ENCODE results near the gene EN1. TPM values are rescaled to one million over a fixed set of nuclear protein-coding genes. Genes with fewer than 3 reads are reported as not detected.

The EN1 gene
- total RNA-seq, 1 experiment from 2014 or later = not detected

GRCh38 chr2:118858485-118859156 lies 11.2 kb upstream of the EN1 start:
- peaks cover 7% of the 10 kb centered on the region for H3K4me1 ChIP-seq (ENCODE audit: insufficient read depth, low read length, poor library complexity, severe bottlenecking)
- H3K4me3 ChIP-seq (ENCODE audit: low read depth, low read length, poor library complexity, severe bottlenecking) = no peak overlapping the region
- H3K36me3 ChIP-seq (ENCODE audit: insufficient read depth, low read length, poor library complexity, severe bottlenecking) = no peaks in the 10 kb centered on the region
- CTCF ChIA-PET = no interaction called here
- DNase-seq (ENCODE audit: low spot score) = no peak
- TF ChIP-seq EZH2 (IDR thresholded peaks at IDR 0.05; ENCODE audit: borderline replicate concordance, low read depth, low read length, poor library complexity, severe bottlenecking) (no peak), CTCF (conservative IDR thresholded peaks at IDR 0.05; ENCODE audit: low read depth, low read length) (no peak)
- H3K9me3 ChIP-seq (ENCODE audit: low read depth, low read length, poor library complexity, severe bottlenecking) = no peaks in the 10 kb centered on the region
- intact Hi-C loops (cut with micrococcal nuclease; ENCODE audit: unreplicated experiment) = loop anchor here (5.0 to 10.0 kb wide), 3 partner anchors 321 to 811 kb away; no protein-coding TSS in a partner anchor
- no peak overlapping the region for H3K27ac ChIP-seq (ENCODE audit: low read depth, low read length, poor library complexity, severe bottlenecking)
- BruUV-seq (replicated peaks) = no TSS peak
- peaks cover 76% of the 10 kb centered on the region for H3K27me3 ChIP-seq (replicated peaks; ENCODE audit: insufficient read depth, low read depth, low read length, poor library complexity)
- POLR2A ChIA-PET (ENCODE audit: low non-redundant PET) = no interaction called here

- ChIA-PET CTCF (interaction anchor here (0.6 kb wide), 1 partner anchor 714 kb away, joined by 3 read pairs; no protein-coding TSS in a partner anchor), POLR2A (ENCODE audit: low non-redundant PET) (no interaction called here)
- H3K9me3 ChIP-seq (ENCODE audit: low read depth, low read length, poor library complexity, severe bottlenecking) = no peaks in the 10 kb centered on the region
- H3K4me1 ChIP-seq (ENCODE audit: insufficient read depth, low read length, poor library complexity, severe bottlenecking) = peaks cover 7% of the 10 kb centered on the region
- H3K4me3 ChIP-seq (ENCODE audit: low read depth, low read length, poor library complexity, severe bottlenecking) = no peak overlapping the region
- peaks cover 84% of the 10 kb centered on the region for H3K27me3 ChIP-seq (replicated peaks; ENCODE audit: insufficient read depth, low read depth, low read length, poor library complexity)
- no peak overlapping the region for H3K27ac ChIP-seq (ENCODE audit: low read depth, low read length, poor library complexity, severe bottlenecking)
- no peak for DNase-seq (ENCODE audit: low spot score)
- intact Hi-C loops (cut with micrococcal nuclease; ENCODE audit: unreplicated experiment) = loop anchor here (5.0 to 10.0 kb wide), 3 partner anchors 321 to 811 kb away; no protein-coding TSS in a partner anchor
- BruUV-seq (replicated peaks) = no TSS peak
- TF ChIP-seq EZH2 (IDR thresholded peaks at IDR 0.05; ENCODE audit: borderline replicate concordance, low read depth, low read length, poor library complexity, severe bottlenecking) = peak; percentile 83
- no peak for TF ChIP-seq CTCF (conservative IDR thresholded peaks at IDR 0.05; ENCODE audit: low read depth, low read length)
- no peaks in the 10 kb centered on the region for H3K36me3 ChIP-seq (ENCODE audit: insufficient read depth, low read length, poor library complexity, severe bottlenecking)
Observed at GRCh38 chr2:118857677-118858484, 10.4 kb upstream of the EN1 start.

GRCh38 chr2:118856978-118857676 lies 9.7 kb upstream of the EN1 start:
- no peak for DNase-seq (ENCODE audit: low spot score)
- peaks cover 91% of the 10 kb centered on the region for H3K27me3 ChIP-seq (replicated peaks; ENCODE audit: insufficient read depth, low read depth, low read length, poor library complexity)
- H3K4me3 ChIP-seq (ENCODE audit: low read depth, low read length, poor library complexity, severe bottlenecking) = no peak overlapping the region
- intact Hi-C loops (cut with micrococcal nuclease; ENCODE audit: unreplicated experiment) = loop anchor here (5.0 to 10.0 kb wide), 3 partner anchors 320 to 810 kb away; no protein-coding TSS in a partner anchor
- no peak overlapping the region for H3K27ac ChIP-seq (ENCODE audit: low read depth, low read length, poor library complexity, severe bottlenecking)
- no TSS peak for BruUV-seq (replicated peaks)
- peaks cover 7% of the 10 kb centered on the region for H3K4me1 ChIP-seq (ENCODE audit: insufficient read depth, low read length, poor library complexity, severe bottlenecking)
- ChIA-PET CTCF (interaction anchor here (0.6 kb wide), 1 partner anchor 713 kb away, joined by 3 read pairs; no protein-coding TSS in a partner anchor), POLR2A (ENCODE audit: low non-redundant PET) (no interaction called here)
- peak; percentile 85 for TF ChIP-seq EZH2 (IDR thresholded peaks at IDR 0.05; ENCODE audit: borderline replicate concordance, low read depth, low read length, poor library complexity, severe bottlenecking)
- no peak for TF ChIP-seq CTCF (conservative IDR thresholded peaks at IDR 0.05; ENCODE audit: low read depth, low read length)
- no peaks in the 10 kb centered on the region for H3K9me3 ChIP-seq (ENCODE audit: low read depth, low read length, poor library complexity, severe bottlenecking)
- H3K36me3 ChIP-seq (ENCODE audit: insufficient read depth, low read length, poor library complexity, severe bottlenecking) = no peaks in the 10 kb centered on the region
